ENCODE data around the gene SF1. TPM values are rescaled to one million over a fixed set of nuclear protein-coding genes. Genes with fewer than 3 reads are reported as not detected.

Gene SF1
- total RNA-seq, 2 donors from 2014 or later = 331 to 399 TPM

DNA sequence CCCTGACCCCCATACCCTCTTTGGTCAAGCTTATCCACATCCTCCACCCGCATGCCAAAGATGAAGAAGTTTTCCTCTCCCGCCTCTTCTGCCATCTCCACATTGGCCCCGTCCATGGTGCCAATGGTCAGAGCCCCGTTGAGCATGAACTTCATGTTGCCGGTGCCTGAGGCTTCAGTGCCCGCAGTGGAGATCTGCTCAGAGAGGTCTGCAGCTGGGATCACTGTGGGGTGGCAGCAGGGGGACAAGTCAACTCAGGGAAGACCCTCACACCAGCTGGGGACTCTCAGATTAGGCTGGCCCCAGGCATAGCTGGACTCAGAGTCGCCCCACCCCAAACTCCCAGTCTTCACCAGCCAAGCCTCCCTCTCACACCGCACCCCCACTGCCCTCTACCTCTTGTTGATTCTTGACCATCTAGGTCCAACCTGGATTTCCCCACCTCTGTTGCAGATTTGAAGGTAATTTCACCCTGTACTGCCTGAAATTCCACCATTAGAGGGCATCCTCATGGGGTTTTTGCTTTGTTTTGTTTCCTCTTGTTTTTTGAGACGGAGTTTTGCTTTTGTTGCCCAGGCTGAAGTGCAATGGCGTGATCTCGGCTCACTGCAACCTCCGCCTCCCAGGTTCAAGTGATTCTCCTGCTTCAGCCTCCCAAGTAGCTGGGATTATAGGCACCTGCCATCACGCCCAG is 27.8 kb downstream of the SF1 start:
- Histone ChIP-seq H3K4me1 (ENCODE audit: control insufficient read depth, insufficient read depth, low read length) (no peaks in the 10 kb centered on the region), H3K27me3 (ENCODE audit: control insufficient read depth, insufficient read depth, low read length, poor library complexity, severe bottlenecking) (peaks cover 20% of the 10 kb centered on the region), H3K4me3 (ENCODE audit: low read length) (no peak overlapping the region), H3K9ac (ENCODE audit: extremely low read depth, low read length, poor library complexity, severe bottlenecking) (no peak overlapping the region), H3K27ac (ENCODE audit: low read depth, low read length) (no peak overlapping the region), H3K36me3 (ENCODE audit: control insufficient read depth, insufficient read depth, low read length) (no peaks in the 10 kb centered on the region), H3K9me3 (ENCODE audit: control insufficient read depth, low read length) (no peaks in the 10 kb centered on the region)
- DNase-seq = no peak
- H3K9me3 Mint-ChIP-seq = no peaks in the 10 kb centered on the region
- no peaks in the 10 kb centered on the region for H3K36me3 Mint-ChIP-seq (ENCODE audit: low read depth)
- H3K27ac Mint-ChIP-seq = no peak overlapping the region
- TF ChIP-seq, protein P1, sequence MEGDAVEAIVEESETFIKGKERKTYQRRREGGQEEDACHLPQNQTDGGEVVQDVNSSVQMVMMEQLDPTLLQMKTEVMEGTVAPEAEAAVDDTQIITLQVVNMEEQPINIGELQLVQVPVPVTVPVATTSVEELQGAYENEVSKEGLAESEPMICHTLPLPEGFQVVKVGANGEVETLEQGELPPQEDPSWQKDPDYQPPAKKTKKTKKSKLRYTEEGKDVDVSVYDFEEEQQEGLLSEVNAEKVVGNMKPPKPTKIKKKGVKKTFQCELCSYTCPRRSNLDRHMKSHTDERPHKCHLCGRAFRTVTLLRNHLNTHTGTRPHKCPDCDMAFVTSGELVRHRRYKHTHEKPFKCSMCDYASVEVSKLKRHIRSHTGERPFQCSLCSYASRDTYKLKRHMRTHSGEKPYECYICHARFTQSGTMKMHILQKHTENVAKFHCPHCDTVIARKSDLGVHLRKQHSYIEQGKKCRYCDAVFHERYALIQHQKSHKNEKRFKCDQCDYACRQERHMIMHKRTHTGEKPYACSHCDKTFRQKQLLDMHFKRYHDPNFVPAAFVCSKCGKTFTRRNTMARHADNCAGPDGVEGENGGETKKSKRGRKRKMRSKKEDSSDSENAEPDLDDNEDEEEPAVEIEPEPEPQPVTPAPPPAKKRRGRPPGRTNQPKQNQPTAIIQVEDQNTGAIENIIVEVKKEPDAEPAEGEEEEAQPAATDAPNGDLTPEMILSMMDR (conservative IDR thresholded peaks at IDR 0.05) = peak; percentile 57
- no peak overlapping the region for H3K4me3 Mint-ChIP-seq
- peaks cover 23% of the 10 kb centered on the region for H3K27me3 Mint-ChIP-seq (ENCODE audit: insufficient read depth)
- H3K4me1 Mint-ChIP-seq = no peaks in the 10 kb centered on the region
- WGBS, 2 experiments (ENCODE audit: insufficient coverage in 1 of 2, insufficient read length in 1 of 2) = 93 to 95% methylated on average over 9 to 12 of the region's 13 CpGs

DNA sequence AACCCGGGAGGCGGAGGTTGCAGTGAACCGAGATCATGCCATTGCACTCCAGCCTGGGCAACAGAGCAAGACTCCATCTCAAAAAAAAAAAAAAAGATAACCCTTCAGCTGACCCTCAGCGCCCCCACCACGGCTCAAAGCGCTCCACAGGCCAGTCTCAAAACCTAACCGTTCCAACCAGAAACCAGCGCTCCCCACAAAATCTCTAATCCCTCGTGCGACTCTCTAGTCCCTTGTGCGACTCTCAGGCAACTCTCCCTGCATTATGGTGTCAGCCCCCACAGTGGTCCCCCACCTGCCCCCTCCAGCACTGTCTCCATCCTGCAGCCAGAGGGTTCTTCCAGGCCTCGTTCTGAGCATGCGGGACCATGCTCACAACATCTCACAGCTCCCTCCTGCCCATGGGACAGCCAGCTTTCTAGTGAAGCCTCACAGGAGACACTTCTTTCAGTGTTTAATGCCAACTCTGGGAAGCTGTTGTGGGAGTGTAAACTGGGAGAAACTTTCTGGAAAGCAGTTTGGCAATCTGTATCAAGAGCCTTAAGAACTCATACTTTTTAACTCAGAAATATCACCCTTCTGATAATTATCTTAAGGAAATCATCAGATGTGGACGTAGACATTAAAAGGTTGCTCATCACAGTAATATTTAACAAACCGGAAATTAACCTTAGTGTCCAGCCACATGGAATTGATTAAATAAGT is 30.2 kb downstream of the SF1 start:
- Histone ChIP-seq H3K4me3 (ENCODE audit: low read length) (no peak overlapping the region), H3K27ac (ENCODE audit: low read depth, low read length) (no peak overlapping the region), H3K27me3 (ENCODE audit: control insufficient read depth, insufficient read depth, low read length, poor library complexity, severe bottlenecking) (peaks cover 42% of the 10 kb centered on the region), H3K36me3 (ENCODE audit: control insufficient read depth, insufficient read depth, low read length) (no peaks in the 10 kb centered on the region), H3K4me1 (ENCODE audit: control insufficient read depth, insufficient read depth, low read length) (no peaks in the 10 kb centered on the region), H3K9me3 (ENCODE audit: control insufficient read depth, low read length) (no peaks in the 10 kb centered on the region), H3K9ac (ENCODE audit: extremely low read depth, low read length, poor library complexity, severe bottlenecking) (no peak overlapping the region)
- TF ChIP-seq, protein P1 (conservative IDR thresholded peaks at IDR 0.05) = no peak
- Mint-ChIP-seq H3K36me3 (ENCODE audit: low read depth) (no peaks in the 10 kb centered on the region), H3K27ac (no peak overlapping the region), H3K27me3 (ENCODE audit: insufficient read depth) (peaks cover 40% of the 10 kb centered on the region), H3K4me3 (no peak overlapping the region), H3K4me1 (peaks cover 6% of the 10 kb centered on the region), H3K9me3 (no peaks in the 10 kb centered on the region)
- WGBS, 2 experiments (ENCODE audit: insufficient coverage in 1 of 2, insufficient read length in 1 of 2) = 85 to 88% methylated on average over 7 to 15 of the region's 15 CpGs
- DNase-seq = no peak

- H3K9ac ChIP-seq (ENCODE audit: extremely low read depth, low read length, poor library complexity, severe bottlenecking) = no peak overlapping the region
- peaks cover 56% of the 10 kb centered on the region for H3K27me3 Mint-ChIP-seq (ENCODE audit: insufficient read depth)
- H3K27me3 ChIP-seq (ENCODE audit: control insufficient read depth, insufficient read depth, low read length, poor library complexity, severe bottlenecking) = peaks cover 58% of the 10 kb centered on the region
- H3K36me3 Mint-ChIP-seq (ENCODE audit: low read depth) = no peaks in the 10 kb centered on the region
- TF ChIP-seq, protein P1 (conservative IDR thresholded peaks at IDR 0.05) = no peak
- H3K4me3 Mint-ChIP-seq = no peak overlapping the region
- H3K9me3 ChIP-seq (ENCODE audit: control insufficient read depth, low read length) = no peaks in the 10 kb centered on the region
- H3K4me1 Mint-ChIP-seq = peaks cover 6% of the 10 kb centered on the region
- no peak overlapping the region for H3K27ac ChIP-seq (ENCODE audit: low read depth, low read length)
- no peaks in the 10 kb centered on the region for H3K36me3 ChIP-seq (ENCODE audit: control insufficient read depth, insufficient read depth, low read length)
- no peak overlapping the region for H3K27ac Mint-ChIP-seq
- DNase-seq = no peak
- WGBS, 2 experiments (ENCODE audit: insufficient coverage in 1 of 2, insufficient read length in 1 of 2) = 93 to 95% methylated on average over 8 to 10 of the region's 10 CpGs
- peaks cover 4% of the 10 kb centered on the region for H3K4me1 ChIP-seq (ENCODE audit: control insufficient read depth, insufficient read depth, low read length)
- no peak overlapping the region for H3K4me3 ChIP-seq (ENCODE audit: low read length)
- H3K9me3 Mint-ChIP-seq = no peaks in the 10 kb centered on the region
Measured at GRCh38 chr11:64746486-64746885, 31.9 kb downstream of the SF1 start.

All from endodermal cell (in vitro differentiated cells).